ENCODE measurements around the gene OR5C1.
"Not testable (repeated sequence)": the region's sequence is repeated elsewhere in the genome, so short reads cannot be mapped to it uniquely, and the experiment has no call there.

OR5C1 gene

GRCh38 chr9:122788831-122789230 is at the start of gene OR5C1:
OR5C1 (plus strand) TSS chr9:122788933; CDS start chr9:122788933, 0 bp downstream.
- no peak for DNase-seq (ENCODE audit: low read depth, low spot score)

- no peak for DNase-seq (ENCODE audit: low read depth, low spot score)
Observed at GRCh38 chr9:122742003-122742402, 46.7 kb upstream of the OR5C1 start, which contains the start of gene OR1L6. OR1L6 (plus strand) TSS chr9:122742303; CDS start chr9:122749848, 7,545 bp downstream.

- DNase-seq (ENCODE audit: low read depth, low spot score) = no peak
Observed at GRCh38 chr9:122754825-122755224, 33.9 kb upstream of the OR5C1 start.

DNA sequence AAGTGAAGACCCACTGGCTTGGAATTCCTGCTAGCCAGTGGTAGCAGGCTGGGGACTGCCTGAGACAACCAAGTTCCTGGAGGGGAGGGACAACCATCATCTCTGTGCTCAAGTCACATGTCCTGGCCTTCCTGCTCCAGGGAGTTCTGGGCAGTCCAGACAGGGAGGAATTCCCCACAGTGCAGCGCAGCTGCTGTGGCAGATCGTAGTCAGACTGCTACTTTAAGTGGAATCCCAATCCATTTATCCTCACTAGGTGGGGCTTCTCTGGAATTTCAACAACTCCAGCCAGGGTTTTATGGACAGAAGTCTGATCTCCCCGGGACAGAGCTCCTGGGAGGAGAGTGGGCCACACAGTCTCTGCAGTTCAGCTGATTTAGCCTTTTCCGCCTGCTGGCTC is 20.9 kb upstream of the OR5C1 start:
- no peak for DNase-seq (ENCODE audit: low read depth, low spot score)

DNA sequence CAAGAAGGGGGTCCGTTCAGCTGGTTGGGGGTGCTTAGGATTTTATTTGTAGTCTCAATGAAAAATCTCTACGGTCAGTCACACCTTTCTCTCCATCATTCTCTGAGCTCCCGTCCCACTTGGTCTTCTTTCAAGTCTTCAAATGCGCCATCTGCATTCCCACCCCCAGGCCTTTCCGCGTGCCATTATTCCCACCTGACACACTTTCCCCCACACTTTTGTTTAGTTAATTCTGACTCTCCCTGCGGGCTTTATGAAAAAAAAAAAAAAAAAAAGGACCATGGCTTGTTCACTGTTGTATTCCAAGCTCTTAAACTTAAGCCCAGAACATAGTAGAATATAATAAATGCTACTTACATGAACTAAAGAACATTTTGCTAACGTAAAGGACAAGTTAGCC is 11.7 kb upstream of the OR5C1 start:
- DNase-seq (ENCODE audit: low read depth, low spot score) = no peak

- DNase-seq (ENCODE audit: low read depth, low spot score) = no peak
Observed at GRCh38 chr9:122777935-122778627, 10.7 kb upstream of the OR5C1 start.

- no peak for DNase-seq (ENCODE audit: low read depth, low spot score)
Observed at GRCh38 chr9:122779181-122779580, 9.6 kb upstream of the OR5C1 start.

DNA sequence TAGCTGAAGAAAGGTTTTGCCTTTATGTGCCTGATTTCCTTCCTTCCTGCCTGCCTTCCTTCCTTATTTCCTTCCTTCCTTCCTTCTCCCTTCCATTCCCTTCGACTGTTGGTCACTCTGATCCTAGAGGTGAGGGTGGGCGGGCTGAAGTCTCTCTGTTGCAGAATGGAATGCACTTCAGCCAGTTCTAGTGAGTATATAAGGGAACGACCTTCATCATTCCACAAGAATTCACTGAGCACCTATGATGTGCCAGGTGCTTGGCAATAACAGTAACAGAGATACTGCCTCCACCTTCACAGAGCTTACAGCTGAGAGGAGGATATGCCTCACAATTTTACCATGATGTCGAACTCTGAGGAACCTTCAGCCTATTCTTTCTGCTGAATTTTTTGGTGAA is 8.7 kb upstream of the OR5C1 start:
- DNase-seq (ENCODE audit: low read depth, low spot score) = no peak

DNA sequence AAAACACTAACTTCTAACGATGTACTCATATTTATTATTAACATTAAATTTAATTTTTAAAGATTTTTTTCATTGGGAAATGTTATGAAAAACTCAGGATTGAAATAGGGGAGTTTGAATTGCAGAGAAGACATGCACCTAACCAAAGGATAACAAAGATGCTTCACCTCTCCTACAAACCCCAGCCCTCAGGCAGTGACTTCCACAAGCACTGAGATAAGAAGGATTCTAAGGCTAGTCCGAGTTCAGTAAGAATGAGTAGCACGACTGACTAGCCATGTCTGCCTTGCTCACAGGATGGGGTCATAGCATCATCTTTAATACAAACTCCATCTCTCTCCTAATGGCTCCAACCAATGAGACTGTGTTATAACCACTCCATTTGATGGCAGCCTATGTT is 7.1 kb upstream of the OR5C1 start:
- DNase-seq (ENCODE audit: low read depth, low spot score) = no peak

DNA sequence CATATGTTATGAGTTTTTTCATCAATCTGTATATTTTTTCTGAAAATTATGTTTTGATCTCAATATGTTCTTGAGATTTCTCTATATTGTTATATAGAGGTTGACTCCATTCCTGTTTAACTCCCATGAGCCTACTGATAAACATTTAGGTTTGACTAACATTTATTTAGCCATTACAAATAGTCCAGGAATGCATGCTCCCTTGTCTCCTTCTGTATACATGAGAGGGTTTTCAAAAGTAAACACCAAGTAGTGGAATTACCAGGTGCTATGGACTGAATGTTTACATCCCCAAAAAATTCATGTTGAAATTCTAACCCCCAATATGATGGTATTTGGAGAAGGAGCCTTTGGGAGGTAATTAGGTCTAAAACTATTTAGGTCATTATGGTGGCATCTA is 3.5 kb upstream of the OR5C1 start:
- no peak for DNase-seq (ENCODE audit: low read depth, low spot score)

- DNase-seq (ENCODE audit: low read depth, low spot score) = no peak
Observed at GRCh38 chr9:122786338-122786737, 2.4 kb upstream of the OR5C1 start.

DNA sequence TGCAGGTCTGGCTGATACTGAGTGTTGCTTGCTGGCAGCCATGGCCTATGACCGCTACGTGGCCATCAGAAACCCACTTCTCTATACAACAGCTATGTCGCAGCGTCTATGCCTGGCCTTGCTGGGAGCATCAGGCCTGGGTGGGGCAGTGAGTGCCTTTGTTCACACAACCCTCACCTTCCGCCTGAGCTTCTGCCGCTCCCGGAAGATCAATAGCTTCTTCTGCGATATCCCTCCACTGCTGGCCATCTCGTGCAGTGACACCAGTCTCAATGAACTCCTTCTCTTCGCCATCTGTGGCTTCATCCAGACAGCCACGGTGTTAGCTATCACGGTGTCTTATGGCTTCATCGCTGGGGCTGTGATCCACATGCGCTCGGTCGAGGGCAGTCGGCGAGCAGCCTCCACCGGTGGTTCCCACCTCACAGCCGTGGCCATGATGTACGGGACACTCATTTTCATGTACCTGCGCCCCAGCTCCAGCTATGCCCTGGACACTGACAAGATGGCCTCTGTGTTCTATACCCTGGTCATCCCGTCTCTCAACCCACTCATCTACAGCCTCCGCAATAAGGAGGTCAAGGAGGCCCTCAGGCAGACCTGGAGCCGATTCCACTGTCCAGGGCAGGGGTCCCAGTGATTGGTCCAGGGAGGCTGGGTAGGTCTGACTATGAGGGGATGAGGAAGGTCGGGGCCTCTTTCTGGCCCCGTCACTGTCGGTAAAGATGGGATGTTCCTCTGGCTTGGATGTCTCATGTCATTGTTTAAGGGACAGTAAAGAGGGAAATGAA is 718 bp downstream of the OR5C1 start:
- no peak for DNase-seq (ENCODE audit: low read depth, low spot score)

- no peak for DNase-seq (ENCODE audit: low read depth, low spot score)
Observed at GRCh38 chr9:122791872-122792669, 3.3 kb downstream of the OR5C1 start.

GRCh38 chr9:122797316-122798063 is 8.8 kb downstream of the OR5C1 start:
- no peak for DNase-seq (ENCODE audit: low read depth, low spot score)

- DNase-seq (ENCODE audit: low read depth, low spot score) = no peak
Observed at GRCh38 chr9:122800066-122801060, 11.6 kb downstream of the OR5C1 start, which contains the start of gene OR1K1. OR1K1 (plus strand) TSS chr9:122800123; CDS start chr9:122800123, 0 bp downstream.

DNA sequence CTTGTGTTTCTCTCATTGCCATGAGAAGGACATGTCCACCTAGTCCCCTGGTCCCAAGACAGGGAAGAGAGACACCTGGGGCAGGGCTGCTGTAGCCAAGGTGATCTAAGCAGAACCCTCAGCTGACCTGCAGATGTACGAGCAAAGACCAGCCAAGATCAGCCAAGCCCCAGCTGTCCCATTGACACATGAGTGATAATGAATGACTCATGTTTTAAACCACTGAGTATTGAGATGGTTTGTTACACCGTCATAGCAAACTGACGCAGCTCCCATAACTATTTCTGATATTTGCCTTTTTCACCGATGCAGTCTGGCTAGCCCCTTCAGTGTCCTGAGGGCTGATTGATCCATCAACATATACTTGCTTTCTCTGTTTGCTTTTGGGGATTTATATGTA is 17.9 kb downstream of the OR5C1 start:
- DNase-seq (ENCODE audit: low read depth, low spot score) = no peak

- DNase-seq (ENCODE audit: low read depth, low spot score) = no peak
Observed at GRCh38 chr9:122807271-122807900, 18.7 kb downstream of the OR5C1 start.

GRCh38 chr9:122808141-122808540 is 19.4 kb downstream of the OR5C1 start:
- no peak for DNase-seq (ENCODE audit: low read depth, low spot score)

DNA sequence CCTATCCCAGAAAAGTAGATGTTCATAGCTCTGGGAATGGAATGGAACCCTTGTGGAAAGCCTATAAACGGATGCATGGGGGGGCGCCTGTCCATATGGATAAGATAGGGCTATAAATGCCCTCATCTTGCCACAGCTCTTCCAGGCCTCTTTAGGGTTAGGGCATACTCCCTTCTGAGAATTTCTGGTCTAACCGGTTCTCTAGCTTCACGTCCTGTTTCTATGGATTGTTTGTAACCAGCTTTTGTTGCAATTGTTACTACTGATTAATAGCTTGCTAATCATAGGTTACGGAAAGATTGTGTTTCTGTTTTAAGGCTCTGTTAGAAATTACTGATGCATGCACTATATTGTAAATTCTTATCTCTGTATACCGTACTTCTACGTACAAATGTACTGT is 20.5 kb downstream of the OR5C1 start:
- not testable (repeated sequence) for DNase-seq (ENCODE audit: low read depth, low spot score)

Measured in activated CD4-positive, CD25-positive, alpha-beta regulatory T cell treated with anti-CD3 and anti-CD28 coated beads, Interleukin-2, amount 50 U/mL, for 16 hours (primary cell).